Measurements from ENCODE around the gene PHF12. TPM values are rescaled to one million over a fixed set of nuclear protein-coding genes. Genes with fewer than 3 reads are reported as not detected.
"Not testable (repeated sequence)": the region's sequence is repeated elsewhere in the genome, so short reads cannot be mapped to it uniquely, and the experiment has no call there.

PHF12 gene
- total RNA-seq, 1 experiment from 2014 or later = 36.0 TPM

DNA sequence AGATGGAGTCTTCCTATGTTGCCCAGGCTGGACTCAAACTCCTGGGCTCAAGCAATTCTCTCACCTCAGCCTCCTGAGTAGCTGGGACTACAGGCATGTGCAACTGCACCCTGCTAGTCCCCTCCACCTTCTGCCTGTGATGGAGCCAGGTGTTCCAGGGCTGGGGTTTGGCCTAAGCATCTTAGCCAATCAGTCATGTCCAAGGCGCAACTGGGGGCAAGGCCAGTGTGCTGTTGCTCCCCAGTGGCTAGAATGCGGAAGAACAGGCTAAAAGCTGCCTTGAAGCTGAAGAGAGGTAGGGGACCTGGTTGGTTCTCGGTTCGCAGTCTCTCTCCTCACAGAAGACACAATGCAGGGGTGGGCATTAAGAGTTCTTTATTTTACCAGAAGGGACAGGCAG lies 72.3 kb downstream of the PHF12 start:
- H3K79me2 ChIP-seq (ENCODE audit: low read depth) = no peaks in the 10 kb centered on the region
- no peaks in the 10 kb centered on the region for H3K36me3 ChIP-seq (ENCODE audit: low read depth)
- intact Hi-C loops (cut with micrococcal nuclease; ENCODE audit: unreplicated experiment) = loop anchor here (1.0 kb wide), 1 partner anchor 116 kb away; no protein-coding TSS in a partner anchor
- H3K27ac ChIP-seq = no peak overlapping the region
- no peak overlapping the region for H3K4me3 ChIP-seq
- peaks cover 9% of the 10 kb centered on the region; the same call in 1 of the 2 replicates for H3K4me1 ChIP-seq (replicated peaks; ENCODE audit: insufficient read depth)
- H3K27me3 ChIP-seq (ENCODE audit: insufficient read depth, low read depth) = no peaks in the 10 kb centered on the region
- BruUV-seq (replicated peaks) = no TSS peak
- no peaks in the 10 kb centered on the region for H4K20me1 ChIP-seq (ENCODE audit: insufficient read depth)
- H3F3A ChIP-seq (ENCODE audit: insufficient read depth, low read depth) = peaks cover 6% of the 10 kb centered on the region; the same call in 1 of the 2 replicates
- no peak for TF ChIP-seq EZH2 (IDR thresholded peaks at IDR 0.05; ENCODE audit: low read depth)
- TF ChIP-seq CTCF (conservative IDR thresholded peaks at IDR 0.05) = peak; percentile 68
- ChIA-PET POLR2A (ENCODE audit: unreplicated experiment) (interaction anchor here (0.6 kb wide), 1 partner anchor 161 kb away, joined by 5 read pairs; no protein-coding TSS in a partner anchor), CTCF (interaction anchor here (0.5 to 2.0 kb wide), 7 partner anchors 17 to 239 kb away, joined by 3 to 12 read pairs (median 3); partner anchors contain the start of gene TLCD1)
- no peaks in the 10 kb centered on the region for H3K9me2 ChIP-seq (ENCODE audit: insufficient read depth)
- peak; percentile 42 to 60 for DNase-seq
- no peak overlapping the region for H2AFZ ChIP-seq
- no peaks in the 10 kb centered on the region for H3K9me3 ChIP-seq (ENCODE audit: insufficient read depth, low read depth)
- H3K4me2 ChIP-seq = no peak overlapping the region

DNA sequence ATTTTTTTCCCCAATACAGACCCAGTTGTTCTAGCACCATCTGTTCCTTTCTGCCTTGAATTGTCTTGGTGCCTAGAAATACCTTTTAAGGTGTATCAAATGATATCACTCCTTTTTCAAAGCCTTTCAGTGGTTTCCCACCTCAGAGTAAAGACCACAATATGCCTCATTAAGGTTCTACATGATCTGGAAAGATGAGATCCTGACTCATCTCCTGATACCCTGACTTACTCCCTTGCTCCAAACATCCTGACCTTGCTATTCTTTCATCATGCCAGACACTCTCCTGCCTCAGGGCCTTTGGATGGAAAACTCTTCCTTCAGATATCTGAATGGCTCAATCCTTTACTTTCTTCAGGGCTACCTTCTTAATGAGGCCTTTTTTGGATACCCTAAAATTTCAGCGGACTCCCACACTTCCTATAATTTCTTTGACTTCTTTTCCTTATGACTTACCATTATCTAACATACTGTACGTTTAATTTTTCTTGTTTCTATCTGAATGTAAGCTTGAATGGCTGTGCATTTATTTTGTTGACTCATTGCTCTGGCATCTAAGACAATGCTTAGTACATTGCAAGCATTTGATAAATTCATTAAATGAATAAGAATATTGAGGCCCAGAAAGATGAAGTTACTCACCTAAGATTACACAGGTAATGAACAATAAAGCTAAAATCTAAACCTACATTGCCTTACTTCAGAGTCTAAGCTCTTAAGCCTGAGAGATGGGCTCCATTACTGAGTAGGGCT lies 73.0 kb downstream of the PHF12 start:
- peaks cover 9% of the 10 kb centered on the region; the same call in 1 of the 2 replicates for H3K4me1 ChIP-seq (replicated peaks; ENCODE audit: insufficient read depth)
- no peak overlapping the region for H3K4me2 ChIP-seq
- no peaks in the 10 kb centered on the region for H3K27me3 ChIP-seq (ENCODE audit: insufficient read depth, low read depth)
- H3F3A ChIP-seq (ENCODE audit: insufficient read depth, low read depth) = peaks cover 6% of the 10 kb centered on the region; the same call in 1 of the 2 replicates
- H3K36me3 ChIP-seq (ENCODE audit: low read depth) = no peaks in the 10 kb centered on the region
- H3K27ac ChIP-seq = peak overlapping the region; percentile 11
- H3K4me3 ChIP-seq = no peak overlapping the region
- no peaks in the 10 kb centered on the region for H3K9me3 ChIP-seq (ENCODE audit: insufficient read depth, low read depth)
- no peaks in the 10 kb centered on the region for H3K79me2 ChIP-seq (ENCODE audit: low read depth)
- TF ChIP-seq CTCF (conservative IDR thresholded peaks at IDR 0.05) (no peak), EZH2 (IDR thresholded peaks at IDR 0.05; ENCODE audit: low read depth) (no peak)
- CTCF ChIA-PET = interaction anchor here (0.8 to 2.0 kb wide), 5 partner anchors 15 to 151 kb away, joined by 3 to 12 read pairs (median 3); partner anchors contain the start of gene TLCD1
- BruUV-seq (replicated peaks) = no TSS peak
- H4K20me1 ChIP-seq (ENCODE audit: insufficient read depth) = no peaks in the 10 kb centered on the region
- no peak overlapping the region for H2AFZ ChIP-seq
- H3K9me2 ChIP-seq (ENCODE audit: insufficient read depth) = no peaks in the 10 kb centered on the region
- intact Hi-C loops (cut with micrococcal nuclease; ENCODE audit: unreplicated experiment) = no loop called here
- no peak for DNase-seq
- POLR2A ChIA-PET (ENCODE audit: unreplicated experiment) = interaction anchor here (0.6 kb wide), 1 partner anchor 124 kb away, joined by 7 read pairs; no protein-coding TSS in a partner anchor

- H3K27me3 ChIP-seq (ENCODE audit: insufficient read depth, low read depth); H3K4me3 ChIP-seq; BruUV-seq (replicated peaks); intact Hi-C loops (cut with micrococcal nuclease; ENCODE audit: unreplicated experiment); H3K4me2 ChIP-seq; DNase-seq; H3K9me2 ChIP-seq (ENCODE audit: insufficient read depth); H3K36me3 ChIP-seq (ENCODE audit: low read depth); H3F3A ChIP-seq (ENCODE audit: insufficient read depth, low read depth); H3K27ac ChIP-seq; H3K4me1 ChIP-seq (replicated peaks; ENCODE audit: insufficient read depth); H4K20me1 ChIP-seq (ENCODE audit: insufficient read depth); H2AFZ ChIP-seq; H3K79me2 ChIP-seq (ENCODE audit: low read depth); H3K9me3 ChIP-seq (ENCODE audit: insufficient read depth, low read depth): not testable (repeated sequence)
- ChIA-PET CTCF (interaction anchor here (0.8 kb wide), 1 partner anchor 16 kb away, joined by 3 read pairs; no protein-coding TSS in a partner anchor), POLR2A (ENCODE audit: unreplicated experiment) (interaction anchor here (0.6 kb wide), 1 partner anchor 380 kb away, joined by 3 read pairs; no protein-coding TSS in a partner anchor)
Measured at GRCh38 chr17:28877150-28877711, 74.1 kb downstream of the PHF12 start.
